Urothelium cell line (cell line): Measurements from ENCODE around the gene MYMK.
A peak's percentile ranks its signal among the peaks of the same experiment; 100 is the strongest.

Source experiments
- DNase-seq: peaks from one replicate; pipeline ENCODE4 v3.0.0; 2011; ENCODE audit warnings: low spot score, mixed read lengths
- FAIRE-seq: peaks from 2 replicates; lab custom pipeline; 2011; peaks lifted over from hg19 to GRCh38; lab: Jason Lieb, UNC

Gene MYMK

DNA sequence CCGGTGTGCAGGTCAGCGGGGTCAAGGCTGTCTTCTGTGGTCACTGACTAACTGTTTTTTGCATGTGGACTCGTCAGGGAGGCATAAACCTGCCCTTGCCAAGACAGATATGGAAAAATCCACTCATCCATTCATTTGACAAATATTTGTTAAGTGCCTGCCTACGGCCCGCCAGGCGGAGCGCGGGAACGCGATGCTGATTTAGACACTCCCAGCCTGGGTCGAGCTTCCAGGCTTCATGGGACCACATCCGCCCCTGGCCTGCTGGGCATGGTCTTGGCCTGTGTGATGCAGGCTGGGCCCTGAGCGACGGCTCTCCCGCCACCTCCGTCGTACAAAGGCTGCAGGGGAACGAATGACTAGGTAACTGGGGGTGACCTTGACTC lies 18.1 kb downstream of the MYMK start:
- DNase-seq = no peak
- FAIRE-seq = no peak

DNA sequence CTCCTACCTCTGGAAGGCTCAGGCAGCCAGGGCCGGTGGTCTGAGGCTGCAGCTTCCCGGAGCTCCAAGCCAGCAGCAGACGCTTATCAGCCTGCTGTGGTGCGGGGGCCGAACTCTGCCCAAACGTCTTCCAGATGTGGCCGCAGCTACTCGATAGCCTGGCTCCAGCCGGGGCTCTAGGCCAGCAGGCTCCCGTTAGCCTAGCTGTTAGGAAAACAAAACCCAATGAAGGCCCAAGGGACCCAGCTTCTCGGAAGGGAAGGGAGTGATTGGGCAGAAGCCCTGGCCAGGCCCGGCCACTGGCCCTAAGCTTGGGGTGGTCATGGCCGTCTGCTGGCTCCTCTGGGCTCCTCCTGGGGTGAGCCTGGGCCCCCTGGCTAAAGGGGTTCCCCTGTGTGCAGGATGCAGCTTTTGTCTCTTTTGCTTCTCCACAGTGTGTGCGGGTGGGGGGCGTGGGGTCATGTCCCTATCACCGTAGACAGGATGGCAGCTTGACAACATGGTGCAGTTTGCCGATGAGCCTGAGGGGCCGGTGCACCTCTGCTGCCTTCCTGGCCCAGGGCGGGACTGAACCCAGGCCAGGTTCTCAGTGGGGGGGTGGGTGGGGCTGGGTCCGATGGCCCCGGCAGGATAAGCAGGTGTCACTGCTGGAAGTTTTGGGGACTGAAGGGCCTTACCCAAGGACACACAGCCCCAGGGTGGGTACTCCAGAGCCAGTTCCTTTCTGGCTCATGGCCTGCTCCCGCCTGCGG lies 18.7 kb downstream of the MYMK start:
- FAIRE-seq (no peak), DNase-seq (no peak)

DNA sequence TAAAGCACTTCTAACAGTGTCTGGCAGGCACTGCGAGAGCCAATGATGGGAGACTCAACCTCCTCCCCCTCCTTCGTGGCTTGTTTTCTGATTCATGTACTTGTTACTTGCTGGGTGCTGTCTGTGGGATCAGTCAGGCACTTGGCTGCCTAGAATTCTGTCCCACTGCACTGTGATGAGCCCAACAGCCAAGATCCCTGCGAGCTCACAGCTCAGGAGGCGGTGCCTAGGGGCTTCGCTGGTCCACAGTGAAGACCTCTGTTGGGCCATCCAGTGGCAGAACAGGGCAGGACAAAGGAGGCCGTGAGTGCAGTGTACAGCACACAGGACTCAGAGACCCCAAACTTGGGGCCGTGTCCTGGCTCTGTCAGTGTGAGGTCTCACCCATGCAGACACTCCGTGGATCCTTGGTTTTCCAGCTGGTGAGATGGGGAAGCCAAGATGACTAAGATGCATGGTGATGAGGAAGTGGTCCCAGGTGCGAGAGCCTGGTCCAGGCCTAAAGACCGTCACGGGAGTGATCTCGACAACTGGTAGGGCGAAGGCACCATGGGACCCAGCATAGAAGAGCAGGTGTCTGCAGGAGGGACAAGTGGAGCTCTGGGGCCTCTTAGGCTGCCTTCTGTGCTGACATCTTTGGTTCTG lies 19.5 kb downstream of the MYMK start:
- FAIRE-seq = no peak
- no peak for DNase-seq

DNA sequence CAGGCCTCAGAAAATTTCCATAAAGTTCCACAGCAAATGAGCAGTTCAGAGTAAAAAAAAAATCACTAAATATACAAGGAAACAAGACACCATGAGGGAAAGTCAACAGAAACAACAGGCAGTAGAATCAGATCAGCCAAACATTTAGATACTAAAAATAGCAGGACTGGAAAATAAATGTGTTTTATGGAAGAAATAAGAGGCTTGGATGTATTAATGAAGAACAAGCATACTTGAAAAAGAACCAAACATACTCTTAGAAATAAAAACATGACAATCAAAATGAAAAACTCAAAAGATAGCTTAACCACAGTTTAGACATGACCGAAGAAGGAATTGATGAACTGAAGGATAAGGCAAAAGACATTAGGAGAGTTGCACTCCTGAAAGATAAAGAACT lies 22.6 kb downstream of the MYMK start:
- DNase-seq (no peak), FAIRE-seq (no peak)

DNA sequence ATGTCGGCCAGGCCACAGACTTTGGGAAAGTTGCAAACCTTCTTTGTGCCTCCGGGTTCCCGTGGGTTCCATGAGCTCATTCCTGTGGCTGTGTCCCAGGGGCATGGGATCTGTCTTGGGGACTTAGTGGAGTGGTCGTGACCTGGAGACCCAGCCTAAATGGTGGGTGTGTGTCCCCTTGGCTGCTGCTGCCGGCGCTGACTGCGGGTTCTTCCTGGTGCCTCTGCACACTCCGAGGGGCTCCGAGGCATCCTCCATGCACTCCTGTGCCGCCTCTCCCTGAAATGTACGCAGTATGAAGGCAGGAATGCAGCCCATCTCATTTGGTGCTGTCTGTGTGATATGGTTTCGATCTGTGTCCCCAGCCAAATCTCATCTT lies 24.9 kb downstream of the MYMK start:
- DNase-seq = no peak
- no peak for FAIRE-seq

GRCh38 chr9:133499132-133499891 lies 25.4 kb downstream of the MYMK start:
- DNase-seq (no peak), FAIRE-seq (no peak)

DNA sequence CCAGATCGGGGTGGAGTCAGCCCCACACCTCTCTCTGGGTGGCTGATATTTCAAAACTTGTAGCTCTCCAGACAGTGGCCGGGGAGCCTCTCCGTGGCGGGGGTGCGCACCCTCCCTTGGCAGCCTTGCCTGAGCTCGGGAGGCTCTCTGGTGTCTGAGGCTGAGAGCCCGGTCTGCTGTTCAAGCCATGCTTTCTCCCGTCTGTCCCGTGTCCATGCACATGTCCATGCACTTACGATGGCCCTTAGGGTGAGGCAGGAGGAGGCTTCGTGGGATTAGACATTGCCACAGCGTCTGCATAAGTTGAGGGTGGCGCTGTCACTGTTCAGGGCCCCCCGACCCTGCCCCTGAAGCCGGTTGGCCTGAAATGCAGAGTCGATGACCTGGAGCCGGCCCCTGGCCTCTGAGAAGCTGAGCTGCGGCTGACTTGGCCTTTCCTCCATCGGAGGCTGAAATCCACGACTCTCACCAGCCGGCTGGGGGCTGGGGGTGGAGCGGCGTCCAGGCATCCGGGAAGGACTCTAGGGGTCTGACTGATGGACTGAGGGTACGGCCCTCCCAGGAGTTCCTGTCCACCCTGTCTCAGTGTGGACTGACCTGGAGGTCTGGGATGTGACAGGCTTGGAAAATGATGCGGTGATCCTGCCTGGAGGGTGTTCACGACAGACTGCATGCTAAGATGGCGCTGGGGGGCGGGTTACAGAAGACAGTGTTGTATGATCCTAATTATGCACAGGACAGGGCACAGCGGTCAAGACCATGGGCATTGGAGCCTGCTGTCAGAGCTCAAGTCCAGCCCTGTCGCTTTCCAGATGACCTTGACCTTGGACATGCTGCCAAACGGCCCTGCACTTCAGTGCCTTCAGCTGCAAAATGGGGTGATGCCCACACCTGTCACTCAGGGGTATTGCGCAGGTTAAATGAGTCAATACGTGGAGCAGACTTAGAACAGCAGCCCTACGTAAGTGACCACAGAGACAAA lies 27.6 kb downstream of the MYMK start:
- DNase-seq = no peak
- FAIRE-seq = no peak

DNA sequence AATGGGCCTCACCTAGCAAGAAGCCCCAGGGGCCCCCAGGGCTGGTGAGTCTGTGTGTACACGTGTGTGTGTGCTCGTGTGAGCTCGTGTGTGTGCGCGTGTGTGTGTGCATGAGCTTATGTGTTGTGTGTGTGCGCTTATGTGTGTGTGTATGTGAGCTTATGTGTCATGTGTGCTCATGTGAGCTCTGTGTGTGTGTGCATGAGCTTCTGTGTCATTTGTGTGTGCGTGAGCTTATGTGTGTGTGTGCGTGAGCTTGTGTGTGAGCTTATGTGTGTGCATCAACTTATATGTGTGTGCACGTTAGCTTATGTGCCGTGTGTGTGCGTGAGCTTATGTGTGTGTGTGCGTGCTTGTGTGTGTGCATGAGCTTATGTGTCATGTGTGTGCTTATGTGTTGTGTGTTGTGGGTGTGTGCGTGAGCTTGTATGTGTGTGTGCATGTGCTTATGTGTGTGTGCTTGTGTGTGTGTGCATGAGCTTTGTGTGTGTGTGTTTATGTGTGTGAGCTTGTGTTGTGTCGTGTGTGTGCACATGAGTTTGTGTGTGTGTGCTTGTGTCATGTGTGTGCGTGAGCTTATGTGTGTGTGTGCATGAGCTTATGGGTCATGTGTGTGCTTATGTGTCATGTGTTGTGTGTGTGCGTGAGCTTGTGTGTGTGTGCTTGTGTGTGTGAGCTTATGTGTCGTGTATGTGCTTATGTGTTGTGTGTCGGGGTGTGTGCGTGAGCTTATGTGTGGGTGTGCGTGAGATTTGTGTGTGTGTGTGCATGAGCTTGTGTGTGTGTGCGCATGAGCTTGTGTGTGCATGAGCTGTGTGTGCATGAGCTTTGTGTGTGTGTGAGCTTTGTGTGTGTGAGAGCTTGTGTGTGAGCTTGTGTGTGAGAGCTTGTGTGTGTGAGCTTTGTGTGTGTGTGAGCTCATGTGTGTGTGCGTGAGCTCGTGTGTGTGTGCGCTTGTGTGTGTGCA lies 29.1 kb downstream of the MYMK start:
- FAIRE-seq (peak; percentile 91), DNase-seq (no peak)

- DNase-seq (no peak), FAIRE-seq (no peak)
These were observed 30.0 kb downstream of the MYMK start for GRCh38 chr9:133494636-133495326.

DNA sequence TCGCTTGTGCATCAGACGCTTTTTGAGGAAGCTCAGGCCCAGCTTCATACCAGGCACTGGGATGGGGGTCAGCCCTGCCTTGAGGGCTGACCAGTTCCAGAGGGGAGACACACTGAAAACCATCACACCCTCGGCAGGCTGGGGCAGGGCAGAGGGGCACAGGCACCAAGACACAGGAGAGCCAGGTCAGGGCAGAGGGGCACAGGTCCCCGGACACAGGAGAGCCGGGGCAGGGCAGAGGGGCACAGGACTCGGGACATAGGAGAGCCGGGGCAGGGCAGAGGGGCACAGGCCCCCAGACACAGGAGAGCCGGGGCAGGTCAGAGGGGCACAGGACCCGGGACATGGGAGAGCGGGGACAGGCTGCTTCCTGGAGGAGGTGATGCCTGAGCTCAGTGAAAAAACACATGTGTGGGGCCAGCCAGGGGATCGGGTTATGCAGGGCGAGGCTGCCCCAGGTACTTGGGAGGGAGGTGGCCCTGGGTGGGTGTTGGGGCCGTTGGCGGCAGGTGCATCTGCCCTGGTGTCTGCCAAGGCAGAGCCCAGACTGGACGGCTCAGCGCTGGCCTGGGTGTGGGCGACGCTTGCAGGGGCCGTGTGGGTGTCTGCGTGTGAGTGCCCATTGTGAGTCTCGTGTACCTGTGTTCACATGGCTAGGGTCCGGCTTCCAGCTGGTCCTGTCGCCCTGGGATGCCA lies 30.8 kb downstream of the MYMK start:
- DNase-seq (no peak), FAIRE-seq (no peak)

DNA sequence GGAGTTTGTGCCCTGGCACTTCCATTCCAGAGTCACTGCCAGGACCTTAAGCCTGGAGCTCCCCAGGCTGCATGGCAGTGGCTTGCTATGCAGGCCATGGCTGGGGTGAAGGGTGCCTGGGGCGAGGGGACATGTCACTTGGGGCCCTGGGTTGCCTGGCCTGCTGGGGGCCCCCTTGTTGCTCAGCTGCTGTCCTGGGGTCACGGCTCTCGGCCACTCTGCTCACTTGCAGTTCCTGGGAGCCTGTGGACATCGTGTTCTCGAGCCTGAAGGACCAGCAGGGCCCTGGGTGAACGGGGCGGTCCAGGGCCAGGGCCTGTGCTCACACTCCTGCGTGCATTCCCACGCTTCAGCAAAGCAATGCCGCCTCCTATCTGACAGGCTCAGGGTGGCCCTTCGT lies 31.3 kb downstream of the MYMK start:
- FAIRE-seq = no peak
- no peak for DNase-seq

GRCh38 chr9:133492061-133493021 lies 32.4 kb downstream of the MYMK start:
- FAIRE-seq (no peak), DNase-seq (no peak)

DNA sequence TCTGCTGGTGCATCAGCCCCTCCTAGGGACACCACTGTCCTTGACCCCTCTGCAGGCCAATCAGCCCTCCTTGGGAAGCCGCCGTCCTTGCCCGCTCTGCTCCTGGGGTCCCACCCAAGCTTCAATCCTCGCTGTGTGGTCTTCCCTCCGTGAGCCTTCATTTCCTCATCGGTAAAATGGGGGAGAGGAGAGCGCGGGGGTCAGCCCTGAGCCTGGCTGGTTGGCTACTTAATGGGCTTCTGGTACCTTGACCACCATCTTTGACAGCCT lies 33.2 kb downstream of the MYMK start:
- no peak for FAIRE-seq

DNA sequence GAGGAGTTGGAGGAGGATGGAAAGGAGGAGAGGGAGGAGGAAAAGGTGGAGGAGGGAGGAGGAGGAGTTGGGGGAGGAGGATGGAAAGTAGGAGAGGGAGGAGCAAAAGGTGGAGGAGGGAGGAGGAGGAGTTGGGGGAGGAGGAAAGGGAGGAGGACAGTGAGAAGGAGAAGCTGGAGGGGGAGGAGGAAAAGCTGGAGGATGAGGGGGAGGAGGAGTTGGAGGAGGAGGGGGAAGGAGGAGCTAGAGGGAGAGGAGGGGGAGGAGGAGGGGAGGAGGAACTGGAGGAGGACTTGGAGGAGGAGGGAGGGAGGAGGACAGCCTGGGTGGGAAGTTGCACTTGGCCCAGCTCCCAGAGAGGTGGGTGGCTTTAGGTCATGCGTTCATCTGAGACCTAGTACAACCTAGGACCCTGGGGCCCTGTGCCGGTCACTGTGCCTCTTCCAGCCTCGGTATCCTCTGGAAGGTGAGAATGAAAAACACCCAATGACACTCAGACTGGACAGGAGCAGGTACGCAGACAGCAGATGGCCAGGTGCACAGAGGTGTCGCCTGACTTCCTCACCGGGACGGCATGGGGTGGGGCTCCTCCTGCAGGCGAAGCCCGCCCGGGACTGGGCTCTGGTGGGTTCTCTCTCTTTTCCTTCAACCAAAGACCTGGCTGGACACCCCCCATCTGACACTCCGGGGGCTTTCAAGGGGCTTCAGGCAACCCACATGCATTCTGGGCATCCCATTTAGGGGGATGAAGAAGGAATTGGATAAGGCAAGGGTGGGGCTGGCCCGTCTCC lies 33.7 kb downstream of the MYMK start:
- DNase-seq (no peak), FAIRE-seq (no peak)

More for the DNA sequence above, 33.2 kb downstream of the MYMK start:
- no peak for DNase-seq

GRCh38 chr9:133490201-133490681 lies 34.5 kb downstream of the MYMK start:
- FAIRE-seq = no peak
- no peak for DNase-seq
